M059J (cell line): ENCODE data around the gene EXOC3. TPM values are rescaled to one million over a fixed set of nuclear protein-coding genes. Genes with fewer than 3 reads are reported as not detected.
A peak's percentile ranks its signal among the peaks of the same experiment; 100 is the strongest.

Experiments
- DNase-seq: peaks from one replicate; pipeline ENCODE4 v3.0.0-alpha.2; 2012; ENCODE audit warnings: low read depth
- total RNA-seq: library from RNA; depleted of rRNA; stranded (reverse); fragments of >200 nt; shearing (Covaris generic); gene quantifications from 2 replicates; pipeline ENCODE4 v1.2.3, GENCODE V29; 2014

EXOC3 gene
- total RNA-seq, 1 experiment from 2014 or later = 36.7 TPM

- no peak for DNase-seq
These were observed 13.6 kb downstream of the EXOC3 start for GRCh38 chr5:456351-457194.

GRCh38 chr5:457195-457961 is 14.4 kb downstream of the EXOC3 start:
- no peak for DNase-seq

GRCh38 chr5:458547-459353 is 15.8 kb downstream of the EXOC3 start:
- peak; percentile 93 for DNase-seq

- DNase-seq = no peak
These were observed 16.7 kb downstream of the EXOC3 start for GRCh38 chr5:459562-460272.

- no peak for DNase-seq
These were observed 17.3 kb downstream of the EXOC3 start for GRCh38 chr5:460273-460625.

- no peak for DNase-seq
These were observed 19.1 kb downstream of the EXOC3 start for GRCh38 chr5:462051-462481.

- DNase-seq = no peak
These were observed 20.3 kb downstream of the EXOC3 start for GRCh38 chr5:463301-463700.

GRCh38 chr5:463952-464351 is 21.0 kb downstream of the EXOC3 start:
- DNase-seq = no peak

GRCh38 chr5:464446-464842 is 21.5 kb downstream of the EXOC3 start:
- DNase-seq = no peak

GRCh38 chr5:464843-465590 is 22.0 kb downstream of the EXOC3 start:
- no peak for DNase-seq

- no peak for DNase-seq
These were observed 22.8 kb downstream of the EXOC3 start for GRCh38 chr5:465591-466403.

GRCh38 chr5:466661-467310 is 23.8 kb downstream of the EXOC3 start:
- no peak for DNase-seq

GRCh38 chr5:468401-468800 is 25.4 kb downstream of the EXOC3 start:
- no peak for DNase-seq

- DNase-seq = no peak
These were observed 26.9 kb downstream of the EXOC3 start for GRCh38 chr5:469752-470483.

GRCh38 chr5:470961-471749 is 28.2 kb downstream of the EXOC3 start:
- DNase-seq = no peak

- DNase-seq = no peak
These were observed 28.7 kb downstream of the EXOC3 start for GRCh38 chr5:471750-472058.

GRCh38 chr5:472076-472655 is 29.2 kb downstream of the EXOC3 start:
- DNase-seq = no peak
